IPS-15b (cell line): Measurements from ENCODE around the gene KCTD11.
"Not testable (repeated sequence)": the region's sequence is repeated elsewhere in the genome, so short reads cannot be mapped to it uniquely, and the experiment has no call there.

ENCODE experiments used
- H3K27me3 ChIP-seq: one replicate; pipeline ENCODE4 v1.6.1; 2013; ENCODE audit warnings: low read length; ENCODE audit not compliant: control insufficient read depth, insufficient read depth
- H3K36me3 ChIP-seq: one replicate; pipeline ENCODE4 v1.6.1; 2013; ENCODE audit warnings: low read length; ENCODE audit not compliant: control insufficient read depth, insufficient read depth
- H3K4me1 ChIP-seq: one replicate; pipeline ENCODE4 v1.6.1; 2013; ENCODE audit warnings: mild to moderate bottlenecking, low read length; ENCODE audit not compliant: control insufficient read depth, insufficient read depth
- H3K4me3 ChIP-seq: one replicate; pipeline ENCODE4 v1.5.1; 2013; ENCODE audit warnings: low read depth, low read length
- H3K9ac ChIP-seq: one replicate; pipeline ENCODE4 v1.6.1; 2013; ENCODE audit warnings: low read depth, mild to moderate bottlenecking, low read length
- H3K9me3 ChIP-seq: one replicate; pipeline ENCODE4 v1.6.1; 2013; ENCODE audit warnings: mild to moderate bottlenecking, low read length; ENCODE audit not compliant: control insufficient read depth, insufficient read depth

Gene KCTD11

GRCh38 chr17:7354262-7354843 lies 2.4 kb downstream of the KCTD11 start:
- Histone ChIP-seq H3K4me1 (peaks cover 5% of the 10 kb centered on the region), H3K4me3 (no peak overlapping the region)

GRCh38 chr17:7355053-7355452 lies 3.1 kb downstream of the KCTD11 start, which contains the start of gene TMEM95:
TMEM95 (plus strand) TSS chr17:7355156; CDS start chr17:7355205, 49 bp downstream.
- Histone ChIP-seq H3K4me1 (no peaks in the 10 kb centered on the region), H3K9me3 (no peaks in the 10 kb centered on the region), H3K4me3 (no peak within 1 kb of the TSS), H3K36me3 (no peaks in the 10 kb centered on the region), H3K27me3 (peaks cover 2% of the 10 kb centered on the region), H3K9ac (no peak within 1 kb of the TSS)

More at GRCh38 chr17:7354262-7354843, 2.4 kb downstream of the KCTD11 start:
- Histone ChIP-seq H3K9me3 (no peaks in the 10 kb centered on the region), H3K9ac (no peak overlapping the region), H3K36me3 (no peaks in the 10 kb centered on the region), H3K27me3 (peaks cover 2% of the 10 kb centered on the region)

- H3K4me1 ChIP-seq = no peaks in the 10 kb centered on the region
- no peak overlapping the region for H3K9ac ChIP-seq
Observed at GRCh38 chr17:7355573-7355972, 3.6 kb downstream of the KCTD11 start.

DNA sequence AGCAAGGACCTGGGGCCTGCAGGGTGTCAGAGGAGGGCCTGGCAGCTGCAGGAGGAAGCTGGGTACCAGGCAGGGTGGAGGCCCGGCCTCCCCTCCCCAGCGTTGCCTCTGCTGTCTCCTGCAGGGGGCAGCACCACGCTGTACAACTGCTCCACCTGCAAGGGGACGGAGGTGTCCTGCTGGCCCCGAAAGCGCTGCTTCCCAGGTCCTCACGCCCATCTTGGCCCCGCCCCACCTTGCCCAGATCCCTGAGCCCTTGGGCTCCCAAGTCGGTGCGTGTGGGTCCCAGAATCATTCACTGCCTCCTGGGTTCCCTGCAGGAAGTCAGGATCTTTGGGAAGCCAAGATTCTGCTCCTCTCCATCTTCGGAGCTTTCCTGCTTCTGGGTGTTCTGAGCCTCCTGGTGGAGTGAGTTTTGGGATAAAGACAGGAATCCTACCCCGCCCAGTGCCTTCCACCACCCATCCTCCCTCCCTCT lies 4.1 kb downstream of the KCTD11 start:
- peaks cover 2% of the 10 kb centered on the region for H3K27me3 ChIP-seq
- H3K4me1 ChIP-seq = no peaks in the 10 kb centered on the region
- H3K36me3 ChIP-seq = no peaks in the 10 kb centered on the region
- no peaks in the 10 kb centered on the region for H3K9me3 ChIP-seq
- peak overlapping the region; percentile 49 for H3K4me3 ChIP-seq
- no peak overlapping the region for H3K9ac ChIP-seq

More at GRCh38 chr17:7355573-7355972, 3.6 kb downstream of the KCTD11 start:
- no peaks in the 10 kb centered on the region for H3K36me3 ChIP-seq
- H3K27me3 ChIP-seq = peaks cover 2% of the 10 kb centered on the region
- no peaks in the 10 kb centered on the region for H3K9me3 ChIP-seq
- no peak overlapping the region for H3K4me3 ChIP-seq

- Histone ChIP-seq H3K9me3 (no peaks in the 10 kb centered on the region), H3K27me3 (peaks cover 2% of the 10 kb centered on the region), H3K9ac (no peak overlapping the region), H3K36me3 (no peaks in the 10 kb centered on the region), H3K4me1 (no peaks in the 10 kb centered on the region), H3K4me3 (no peak overlapping the region)
Observed at GRCh38 chr17:7356756-7357155, 4.8 kb downstream of the KCTD11 start.

GRCh38 chr17:7357381-7357780 lies 5.4 kb downstream of the KCTD11 start:
- Histone ChIP-seq H3K9ac (no peak overlapping the region), H3K4me3 (no peak overlapping the region), H3K36me3 (no peaks in the 10 kb centered on the region), H3K27me3 (peaks cover 2% of the 10 kb centered on the region), H3K4me1 (no peaks in the 10 kb centered on the region), H3K9me3 (no peaks in the 10 kb centered on the region)

- H3K4me1 ChIP-seq = no peaks in the 10 kb centered on the region
- no peak overlapping the region for H3K9ac ChIP-seq
- H3K27me3 ChIP-seq = peaks cover 2% of the 10 kb centered on the region
- no peak overlapping the region for H3K4me3 ChIP-seq
- H3K9me3 ChIP-seq = no peaks in the 10 kb centered on the region
- H3K36me3 ChIP-seq = no peaks in the 10 kb centered on the region
Observed at GRCh38 chr17:7361906-7362305, 9.9 kb downstream of the KCTD11 start.

DNA sequence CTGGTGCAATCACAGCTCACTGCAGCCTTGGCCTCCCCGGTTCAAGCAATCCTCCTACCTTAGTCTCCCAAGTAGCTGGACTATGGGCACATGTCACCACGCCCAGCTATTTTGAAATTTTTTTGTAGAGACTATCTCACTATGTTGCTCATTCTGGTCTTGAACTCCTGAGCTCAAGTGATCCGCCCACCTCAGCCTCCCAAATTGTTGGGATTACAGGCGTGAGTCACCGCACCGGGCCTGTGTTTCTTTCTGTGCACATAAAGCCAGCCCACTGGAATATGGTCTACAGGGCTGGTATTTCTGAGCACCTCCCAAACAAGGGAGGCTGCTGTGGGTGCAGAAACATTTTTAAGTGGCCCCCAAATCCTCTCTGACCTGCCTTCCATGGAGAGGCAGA lies 11.3 kb downstream of the KCTD11 start:
- no peaks in the 10 kb centered on the region for H3K9me3 ChIP-seq
- H3K4me3 ChIP-seq = no peak overlapping the region
- no peaks in the 10 kb centered on the region for H3K27me3 ChIP-seq
- peaks cover 2% of the 10 kb centered on the region for H3K4me1 ChIP-seq
- no peak overlapping the region for H3K9ac ChIP-seq
- no peaks in the 10 kb centered on the region for H3K36me3 ChIP-seq

DNA sequence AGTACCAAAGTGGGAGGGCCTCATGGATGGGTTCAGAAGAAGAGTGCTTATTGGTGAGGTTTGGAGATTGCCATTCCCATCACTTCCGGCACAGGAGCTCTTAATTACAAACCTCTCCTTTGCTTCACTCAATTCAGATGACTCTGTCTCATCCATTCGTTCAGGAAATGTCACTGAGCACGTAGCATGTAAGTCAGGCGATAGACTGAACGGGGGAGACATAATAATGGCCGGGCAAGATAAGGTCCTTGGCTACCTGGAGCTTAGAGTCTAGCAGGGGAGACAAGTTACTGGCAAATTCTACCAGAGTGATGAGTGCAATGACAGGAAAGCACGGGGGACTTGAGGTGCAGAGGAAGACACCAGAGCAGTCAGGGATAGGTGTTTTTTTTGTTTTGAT lies 14.0 kb downstream of the KCTD11 start:
- not testable (repeated sequence) for H3K27me3 ChIP-seq, H3K36me3 ChIP-seq, H3K4me1 ChIP-seq, H3K9ac ChIP-seq, H3K4me3 ChIP-seq, H3K9me3 ChIP-seq

- no peaks in the 10 kb centered on the region for H3K9me3 ChIP-seq
- H3K4me1 ChIP-seq = peaks cover 4% of the 10 kb centered on the region
- H3K27me3 ChIP-seq = no peaks in the 10 kb centered on the region
- no peak overlapping the region for H3K9ac ChIP-seq
- H3K4me3 ChIP-seq = no peak overlapping the region
- H3K36me3 ChIP-seq = no peaks in the 10 kb centered on the region
Observed at GRCh38 chr17:7367083-7367482, 15.1 kb downstream of the KCTD11 start.

GRCh38 chr17:7367918-7368598 lies 16.1 kb downstream of the KCTD11 start:
- Histone ChIP-seq H3K4me3 (no peak overlapping the region), H3K4me1 (peaks cover 4% of the 10 kb centered on the region), H3K9ac (no peak overlapping the region), H3K27me3 (no peaks in the 10 kb centered on the region), H3K9me3 (no peaks in the 10 kb centered on the region), H3K36me3 (no peaks in the 10 kb centered on the region)

DNA sequence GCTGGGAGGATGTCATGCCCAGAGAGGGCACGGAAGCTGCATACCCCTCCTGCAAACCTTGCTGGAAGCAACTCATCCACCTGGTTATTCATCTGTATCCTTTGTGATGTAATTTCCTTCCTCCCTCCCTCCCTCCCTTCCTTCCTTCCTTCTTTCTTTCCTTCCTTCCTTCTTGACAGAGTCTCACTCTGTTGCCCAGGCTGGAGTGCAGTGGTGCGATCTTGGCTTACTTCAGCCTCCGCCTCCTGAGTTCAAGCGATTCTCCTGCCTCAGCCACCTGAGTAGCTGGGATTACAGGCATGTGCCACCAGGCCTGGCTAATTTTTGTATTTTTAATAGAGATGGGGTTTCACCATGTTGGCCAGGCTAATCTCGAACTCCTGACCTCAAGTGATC lies 16.6 kb downstream of the KCTD11 start:
- not testable (repeated sequence) for H3K27me3 ChIP-seq, H3K9me3 ChIP-seq, H3K4me3 ChIP-seq, H3K36me3 ChIP-seq, H3K4me1 ChIP-seq, H3K9ac ChIP-seq
